Calu3 (cell line): Measurements from ENCODE around the gene NCK2. TPM values are rescaled to one million over a fixed set of nuclear protein-coding genes. Genes with fewer than 3 reads are reported as not detected.

ENCODE experiments used
- BruUV-seq: library from RNA; stranded (reverse); fragments of 400-500 nt; replicated peaks from 2 replicates; lab custom pipeline; 2021; lab: Mats Ljungman, UMichigan
- CTCF ChIA-PET: fragments of 300-600 bp; sonication (Branson Sonifier 250); formaldehyde crosslinking; loops from one replicate; lab custom pipeline; 2022; ENCODE audit warnings: antibody characterized with exemption; lab: Charles Lee
- DNase-seq: peaks from one replicate; pipeline ENCODE4 v3.0.0; 2022
- H3K27ac Mint-ChIP-seq: one replicate; pipeline ENCODE4 v1.8.0; 2022; ENCODE audit warnings: mixed read lengths; ENCODE audit not compliant: unreplicated experiment
- H3K27me3 Mint-ChIP-seq: one replicate; pipeline ENCODE4 v1.8.0; 2022; ENCODE audit warnings: mixed read lengths; ENCODE audit not compliant: unreplicated experiment
- H3K36me3 Mint-ChIP-seq: one replicate; pipeline ENCODE4 v1.8.0; 2022; ENCODE audit warnings: mild to moderate bottlenecking, moderate library complexity, mixed read lengths; ENCODE audit not compliant: insufficient read depth, unreplicated experiment
- H3K4me1 Mint-ChIP-seq: one replicate; pipeline ENCODE4 v1.8.0; 2022; ENCODE audit warnings: mild to moderate bottlenecking, low read depth, mixed read lengths; ENCODE audit not compliant: unreplicated experiment
- H3K4me3 Mint-ChIP-seq: one replicate; pipeline ENCODE4 v1.8.0; 2022; ENCODE audit warnings: mild to moderate bottlenecking, low read depth, moderate library complexity, mixed read lengths; ENCODE audit not compliant: unreplicated experiment
- H3K9me3 Mint-ChIP-seq: one replicate; pipeline ENCODE4 v1.8.0; 2022; ENCODE audit warnings: low read depth, mixed read lengths; ENCODE audit not compliant: unreplicated experiment
- CTCF ChIP-seq: fragments of 200-600 bp; IDR thresholded peaks from one replicate; pipeline ENCODE4 v1.8.0; 2022; ENCODE audit warnings: antibody characterized with exemption; ENCODE audit not compliant: unreplicated experiment
- intact Hi-C: fragments of 100-400 bp; cut with micrococcal nuclease; formaldehyde crosslinking; loops from one replicate; pipeline ENCODE4 v1.10.0; 2022; ENCODE audit not compliant: unreplicated experiment
- total RNA-seq: library from RNA; stranded (reverse); gene quantifications from 2 replicates; pipeline ENCODE4 v1.2.3, GENCODE V29; 2022

Gene NCK2
- total RNA-seq, 1 experiment from 2014 or later: 88.6 TPM

GRCh38 chr2:105803337-105803736 lies 58.6 kb downstream of the NCK2 start:
- H3K27me3 Mint-ChIP-seq: no peaks in the 10 kb centered on the region
- intact Hi-C loops: no loop called here
- no peak for DNase-seq
- TF ChIP-seq CTCF: no peak
- H3K4me1 Mint-ChIP-seq: peaks cover 33% of the 10 kb centered on the region
- no peaks in the 10 kb centered on the region for H3K9me3 Mint-ChIP-seq
- CTCF ChIA-PET: no interaction called here
- no peak overlapping the region for H3K4me3 Mint-ChIP-seq
- no peaks in the 10 kb centered on the region for H3K36me3 Mint-ChIP-seq
- no TSS peak for BruUV-seq
- H3K27ac Mint-ChIP-seq: no peak overlapping the region

GRCh38 chr2:105803773-105804172 lies 59.1 kb downstream of the NCK2 start:
- CTCF ChIA-PET: no interaction called here
- Mint-ChIP-seq H3K9me3 (no peaks in the 10 kb centered on the region), H3K4me1 (peaks cover 33% of the 10 kb centered on the region), H3K4me3 (no peak overlapping the region), H3K27me3 (no peaks in the 10 kb centered on the region), H3K27ac (no peak overlapping the region), H3K36me3 (no peaks in the 10 kb centered on the region)
- no TSS peak for BruUV-seq
- DNase-seq: no peak
- TF ChIP-seq CTCF: no peak
- intact Hi-C loops: no loop called here

GRCh38 chr2:105804266-105804665 lies 59.6 kb downstream of the NCK2 start:
- no peak for TF ChIP-seq CTCF
- intact Hi-C loops: no loop called here
- Mint-ChIP-seq H3K36me3 (no peaks in the 10 kb centered on the region), H3K4me1 (peaks cover 33% of the 10 kb centered on the region), H3K27me3 (no peaks in the 10 kb centered on the region), H3K27ac (no peak overlapping the region), H3K4me3 (no peak overlapping the region), H3K9me3 (no peaks in the 10 kb centered on the region)
- DNase-seq: no peak
- BruUV-seq: no TSS peak
- CTCF ChIA-PET: no interaction called here

GRCh38 chr2:105806996-105807395 lies 62.3 kb downstream of the NCK2 start:
- intact Hi-C loops: no loop called here
- CTCF ChIA-PET: no interaction called here
- TF ChIP-seq CTCF: no peak
- no peak for DNase-seq
- peaks cover 24% of the 10 kb centered on the region for H3K4me1 Mint-ChIP-seq
- no TSS peak for BruUV-seq
- H3K27me3 Mint-ChIP-seq: no peaks in the 10 kb centered on the region
- peaks cover 7% of the 10 kb centered on the region for H3K36me3 Mint-ChIP-seq
- no peaks in the 10 kb centered on the region for H3K9me3 Mint-ChIP-seq
- H3K27ac Mint-ChIP-seq: no peak overlapping the region
- no peak overlapping the region for H3K4me3 Mint-ChIP-seq
